Stimulated activated CD4-positive, alpha-beta T cell treated with anti-CD3 and anti-CD28 coated beads, TNF-alpha, amount 100 ng/mL, for 1 hour (primary cell): ENCODE results near the gene TRUB2.
"Not testable (repeated sequence)": the region's sequence is repeated elsewhere in the genome, so short reads cannot be mapped to it uniquely, and the experiment has no call there.

Experiments used
- DNase-seq, 3 donors: peaks; one replicate each; pipeline ENCODE4 v3.0.0-alpha.2; 2020; ENCODE audit warnings: low read depth in 3 of 3, low spot score in 1 of 3

Gene TRUB2

DNA sequence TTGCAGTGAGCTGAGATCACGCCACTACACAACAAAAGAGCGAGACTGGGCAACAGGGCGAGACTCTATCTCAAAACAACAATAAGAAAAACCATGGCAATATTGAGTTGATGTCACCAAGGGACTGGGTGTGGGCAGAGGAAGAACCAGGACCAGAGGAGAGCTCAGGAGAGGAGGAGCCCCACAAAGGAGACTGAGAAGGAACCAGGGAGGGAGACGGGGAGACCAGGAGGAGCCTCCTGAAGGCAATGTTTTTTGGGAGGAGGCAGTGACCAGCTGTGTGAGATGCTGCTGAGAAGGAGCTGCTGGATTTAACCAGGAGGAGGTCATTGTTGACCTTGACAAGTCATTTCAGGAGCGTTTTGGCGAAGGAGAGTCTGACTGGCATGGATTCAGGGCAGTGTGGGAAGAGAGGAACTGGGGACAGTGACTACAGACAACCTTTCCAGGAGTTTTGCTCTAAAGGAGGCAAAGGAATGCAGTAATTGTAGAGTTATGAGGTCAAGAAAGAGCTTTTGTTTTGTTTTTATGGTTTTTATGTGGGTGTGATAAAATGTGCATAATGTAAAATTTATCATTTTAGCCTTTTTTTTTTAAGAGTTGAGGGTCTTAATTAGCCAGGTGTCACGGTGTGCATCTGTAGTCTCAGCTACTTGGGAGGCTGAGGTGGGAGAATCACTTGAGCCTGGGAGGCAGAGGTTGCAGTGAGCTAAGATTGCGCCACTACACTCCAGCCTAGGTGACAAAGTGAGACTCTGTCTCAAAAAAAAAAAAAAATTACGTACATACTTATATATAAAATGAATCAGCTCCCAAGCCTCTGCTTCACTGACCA, 17.9 kb downstream of the TRUB2 start:
- no peak for DNase-seq

- DNase-seq: no peak
Measured at GRCh38 chr9:128298535-128299482, 23.4 kb downstream of the TRUB2 start.

- DNase-seq: no peak
Measured at GRCh38 chr9:128297221-128297773, 24.9 kb downstream of the TRUB2 start.

- no peak for DNase-seq
Measured at GRCh38 chr9:128296340-128297220, 25.7 kb downstream of the TRUB2 start.

GRCh38 chr9:128294142-128294541, 28.1 kb downstream of the TRUB2 start:
- DNase-seq: no peak

- no peak for DNase-seq
Measured at GRCh38 chr9:128293091-128293490, 29.2 kb downstream of the TRUB2 start.

GRCh38 chr9:128292009-128292408, 30.2 kb downstream of the TRUB2 start:
- DNase-seq: no peak

- no peak for DNase-seq
Measured at GRCh38 chr9:128288273-128289004, 33.8 kb downstream of the TRUB2 start.

GRCh38 chr9:128286440-128286839, 35.8 kb downstream of the TRUB2 start:
- DNase-seq: no peak

- no peak for DNase-seq
Measured at GRCh38 chr9:128285033-128285784, 37.0 kb downstream of the TRUB2 start.

GRCh38 chr9:128282500-128282899, 39.7 kb downstream of the TRUB2 start:
- DNase-seq: no peak

DNA sequence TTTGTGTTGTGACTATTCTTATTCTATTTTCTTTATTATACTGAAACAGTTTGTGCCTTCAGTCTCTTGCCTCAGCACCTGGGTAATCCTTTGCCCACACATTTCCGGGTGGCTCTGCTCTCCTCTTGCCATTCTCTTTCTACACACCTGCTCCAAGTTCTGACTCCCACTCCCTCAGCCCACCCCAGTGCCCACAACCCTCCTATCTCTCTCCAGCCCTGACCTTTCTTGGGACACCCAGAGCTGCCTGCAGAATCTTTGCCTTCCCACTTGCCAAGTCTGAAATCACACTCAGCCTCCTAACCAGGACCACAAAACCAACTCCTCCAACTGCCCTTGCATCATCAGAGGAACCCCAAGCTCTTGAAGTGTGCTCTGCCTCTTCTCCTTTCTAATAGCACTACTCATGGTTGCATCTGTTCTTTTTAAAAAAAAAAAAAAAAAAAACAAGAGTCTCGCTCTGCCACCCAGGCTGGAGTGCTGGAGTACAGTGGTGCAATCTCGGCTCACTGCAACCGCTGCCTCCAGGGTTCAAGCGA, 42.1 kb downstream of the TRUB2 start:
- DNase-seq: no peak

DNA sequence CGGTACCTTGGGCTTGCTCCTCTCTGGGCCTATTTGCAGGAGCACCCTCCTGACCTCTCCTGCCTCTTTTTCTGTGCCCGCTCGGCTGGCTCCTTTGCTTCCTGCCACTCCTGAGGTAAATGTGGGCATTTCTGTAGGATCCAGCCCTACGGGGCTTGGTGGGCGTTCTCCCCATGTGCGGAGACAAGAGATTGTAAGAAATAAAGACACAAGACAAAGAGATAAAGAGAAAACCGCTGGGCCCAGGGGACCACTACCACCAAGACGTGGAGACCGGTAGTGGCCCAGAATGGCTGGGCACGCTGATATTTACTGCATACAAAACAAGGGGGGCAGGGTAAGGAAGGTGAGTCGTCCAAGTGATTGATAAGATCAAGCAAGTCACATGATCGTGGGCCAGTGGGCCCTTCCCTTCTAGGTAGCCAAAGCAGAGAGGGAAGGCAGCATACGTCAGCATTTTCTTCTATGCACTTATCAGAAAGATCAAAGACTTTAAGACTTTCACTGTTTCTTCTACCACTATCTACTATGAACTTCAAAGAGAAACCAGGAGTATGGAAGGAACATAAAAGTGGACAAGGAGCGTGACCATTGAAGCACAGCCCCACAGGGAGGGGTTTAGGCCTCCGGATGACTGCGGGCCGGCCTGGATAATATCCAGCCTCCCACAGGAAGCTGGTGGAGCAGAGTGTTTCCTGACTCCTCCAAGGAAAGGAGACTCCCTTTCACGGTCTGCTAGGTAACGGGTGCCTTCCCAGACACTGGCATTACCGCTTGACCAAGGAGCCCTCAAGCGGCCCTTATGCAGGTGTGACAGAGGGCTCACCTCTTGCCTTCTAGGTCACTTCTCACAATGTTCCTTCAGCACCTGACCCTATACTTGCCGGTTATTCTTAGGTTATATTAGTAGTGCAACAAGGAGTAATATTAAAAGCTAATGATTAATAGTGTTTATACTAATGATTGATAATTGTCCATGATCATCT, 42.9 kb downstream of the TRUB2 start:
- DNase-seq: not testable (repeated sequence)

- DNase-seq: no peak
Measured at GRCh38 chr9:128276574-128277270, 45.5 kb downstream of the TRUB2 start.

DNA sequence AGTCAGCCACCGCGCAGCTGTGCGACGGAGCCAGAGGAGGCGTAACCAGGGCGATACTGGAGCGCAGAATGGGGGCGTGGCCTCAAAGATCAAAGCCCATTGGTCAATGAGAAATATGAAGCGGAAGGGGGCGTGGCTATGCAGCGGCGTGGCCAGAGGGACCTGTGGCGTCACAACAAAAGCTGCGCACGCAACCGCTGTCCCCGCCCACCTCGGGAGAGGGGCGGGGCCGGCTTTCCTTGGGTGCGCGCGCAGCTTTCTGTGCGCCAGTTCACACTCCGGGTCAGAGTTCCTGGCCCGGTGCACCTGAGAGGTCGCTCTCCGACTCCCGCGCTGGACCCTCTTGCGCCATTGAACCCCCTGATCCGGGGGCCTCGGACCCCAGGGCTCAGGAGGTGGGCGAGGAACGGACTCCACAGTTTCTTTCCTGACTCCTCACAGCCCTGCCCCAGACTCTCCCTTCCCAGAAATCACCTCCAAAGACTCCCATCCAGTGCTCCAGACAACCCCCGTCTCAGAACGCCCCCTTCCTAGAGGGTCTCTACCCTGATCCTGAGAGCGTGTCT, 46.2 kb downstream of the TRUB2 start, which contains the start of gene SWI5:
SWI5 (plus strand) TSS at position 269 of the 566 bp plus-strand sequence.
- DNase-seq: peak; percentile 99 to 100 (median 100)

GRCh38 chr9:128275198-128276007, 46.8 kb downstream of the TRUB2 start, which contains the start of gene GOLGA2:
GOLGA2 (minus strand) TSS chr9:128276007; CDS start chr9:128275976, 31 bp downstream.
- DNase-seq: no peak
